ENCODE data around the gene ECHS1. TPM values are rescaled to one million over a fixed set of nuclear protein-coding genes. Genes with fewer than 3 reads are reported as not detected.

The ECHS1 gene
- total and polyA plus RNA-seq, 2 of the 8 experiments (the other 6 are each of a cell fraction or from before 2014, with no cell fraction given) = 41.7 to 101 TPM

GRCh38 chr10:133377818-133378250, 4.7 kb upstream of the ECHS1 start:
- H2BK12ac ChIP-seq (ENCODE audit: low read depth, low read length) = no peak overlapping the region
- H3K4ac ChIP-seq (replicated peaks; ENCODE audit: insufficient read length, low read depth, low read length) = no peak overlapping the region
- no peak overlapping the region for H2AK5ac ChIP-seq (ENCODE audit: low read depth, low read length)
- no peak overlapping the region for H3K27ac ChIP-seq (ENCODE audit: low read depth, low read length)
- H3K4me2 ChIP-seq (ENCODE audit: insufficient read depth in 1 of 2, low read depth in 2 of 2, low read length in 2 of 2) = peak overlapping the region; percentile 87 to 100
- H3K27me3 ChIP-seq (replicated peaks in 1 of 4; ENCODE audit: control insufficient read depth in 3 of 4, extremely low read depth in 1 of 4, insufficient read depth in 3 of 4, low read length in 3 of 4) = peaks cover 8 to 48% (median 30%) of the 10 kb centered on the region in 4 experiments
- no peak overlapping the region for H3K14ac ChIP-seq (ENCODE audit: insufficient read length)
- no peak overlapping the region for H4K91ac ChIP-seq (replicated peaks; ENCODE audit: insufficient read length, low read length)
- CTCF ChIA-PET (ENCODE audit: partially characterized antibody) = interaction anchor here (0.6 to 3.0 kb wide), 5 partner anchors 9 to 71 kb away, joined by 3 to 15 read pairs (median 3); no protein-coding TSS in a partner anchor
- H3K56ac ChIP-seq (replicated peaks; ENCODE audit: insufficient read length, low read depth, low read length) = no peak overlapping the region
- peaks cover 15% of the 10 kb centered on the region; the same call in 1 of the 2 replicates for H3K23me2 ChIP-seq (ENCODE audit: low read depth, low read length)
- TF ChIP-seq SIX5 (IDR thresholded peaks at IDR 0.05; ENCODE audit: low read depth, low read length) (no peak), USF2 (IDR thresholded peaks at IDR 0.05; ENCODE audit: low read length) (no peak), POU5F1 (IDR thresholded peaks at IDR 0.05; ENCODE audit: low read depth, low read length) (no peak), CTCF (IDR thresholded peaks at IDR 0.05; ENCODE audit: control extremely low read depth in 1 of 3, insufficient read depth in 1 of 3, low read depth in 1 of 3, low read length in 3 of 3) (no peak), BCL11A (IDR thresholded peaks at IDR 0.05; ENCODE audit: low read depth in 2 of 2, low read length in 2 of 2) (no peak), TEAD4 (IDR thresholded peaks at IDR 0.05; ENCODE audit: low read depth, low read length) (no peak), CTBP2 (IDR thresholded peaks at IDR 0.05; ENCODE audit: borderline replicate concordance, insufficient read depth, insufficient read length, low read length) (no peak)
- peak overlapping the region; percentile 80; the same call in 1 of the 2 replicates for H4K8ac ChIP-seq (ENCODE audit: extremely low read depth, insufficient read depth, low read length)
- peak overlapping the region; percentile 48; the same call in 1 of the 2 replicates for H3K18ac ChIP-seq (ENCODE audit: extremely low read depth, low read length)
- H3K4me3 ChIP-seq (ENCODE audit: extremely low read depth in 1 of 4, insufficient read depth in 2 of 4, low read depth in 3 of 4, low read length in 4 of 4) = peak overlapping the region; percentile 47 to 82 (median 72)
- 0 out of 2 replicates have a peak overlapping the region, but pooled peaks have one; percentile 61 for H2BK15ac ChIP-seq (ENCODE audit: low read length)
- H3K23ac ChIP-seq (ENCODE audit: insufficient read length) = no peak overlapping the region
- H3K79me2 ChIP-seq (ENCODE audit: control insufficient read depth in 1 of 2, insufficient read depth in 2 of 2, low read length in 2 of 2) = no peaks in the 10 kb centered on the region
- no peak overlapping the region for H4K5ac ChIP-seq (ENCODE audit: insufficient read length, low read depth, low read length)
- H3K9ac ChIP-seq (replicated peaks in 1 of 4; ENCODE audit: extremely low read depth in 1 of 4, low read depth in 3 of 4, low read length in 3 of 4) = no peak overlapping the region
- no peaks in the 10 kb centered on the region for H3K9me3 ChIP-seq (ENCODE audit: insufficient read depth in 2 of 2, low read depth in 1 of 2, low read length in 1 of 2)
- H2BK120ac ChIP-seq (replicated peaks; ENCODE audit: low read depth, low read length) = no peak overlapping the region
- peaks cover 0 to 3% (median under 1%) of the 10 kb centered on the region in 4 experiments; a peak in 4 of 7 replicates for H3K4me1 ChIP-seq (replicated peaks in 1 of 4; ENCODE audit: control insufficient read depth in 3 of 4, insufficient read depth in 4 of 4, low read length in 3 of 4)
- H3K79me1 ChIP-seq (ENCODE audit: low read depth, low read length) = no peaks in the 10 kb centered on the region
- peaks cover 0 to 4% of the 10 kb centered on the region in 2 experiments for H4K20me1 ChIP-seq (replicated peaks in 1 of 2; ENCODE audit: control insufficient read depth in 1 of 2, insufficient read depth in 2 of 2, low read length in 2 of 2)
- no peak overlapping the region for H2BK5ac ChIP-seq (ENCODE audit: low read depth, low read length)
- FAIRE-seq (no peak), DNase-seq (ENCODE audit: low read depth in 1 of 2, low spot score in 2 of 2) (no peak)
- WGBS, 2 experiments (ENCODE audit: extremely low coverage in 1 of 2, insufficient coverage in 1 of 2, insufficient read length in 1 of 2, insufficient replicate concordance in 2 of 2, low coverage in 1 of 2, low lambda C conversion rate in 2 of 2, missing lambda C conversion rate in 1 of 2) = 15% methylated on average over 15 of the region's 20 CpGs; no CpG with 5 or more reads in 1 of the 2 experiments
- peak overlapping the region; percentile 84 for H2AFZ ChIP-seq (ENCODE audit: low read length)
- no peaks in the 10 kb centered on the region for H3K36me3 ChIP-seq (ENCODE audit: control insufficient read depth in 2 of 4, insufficient read depth in 4 of 4, low read length in 3 of 4)
- no peak overlapping the region for H2BK20ac ChIP-seq (ENCODE audit: low read length)
- POLR2A ChIA-PET (ENCODE audit: partially characterized antibody) = interaction anchor here (1.2 to 3.3 kb wide), 7 partner anchors 15 to 45 kb away, joined by 3 to 25 read pairs (median 9); partner anchors contain the start of genes FUOM, MTG1 and PRAP1
